Measurements from ENCODE around the gene PRR18.

The PRR18 gene

GRCh38 chr6:166281104-166281503 lies 27.1 kb downstream of the PRR18 start:
- Mint-ChIP-seq H3K4me1 (ENCODE audit: low read depth) (no peaks in the 10 kb centered on the region), H3K4me3 (no peak overlapping the region), H3K27me3 (ENCODE audit: low read depth) (peaks cover 10% of the 10 kb centered on the region), H3K9me3 (no peaks in the 10 kb centered on the region), H3K27ac (no peak overlapping the region), H3K36me3 (ENCODE audit: low read depth) (no peaks in the 10 kb centered on the region)

DNA sequence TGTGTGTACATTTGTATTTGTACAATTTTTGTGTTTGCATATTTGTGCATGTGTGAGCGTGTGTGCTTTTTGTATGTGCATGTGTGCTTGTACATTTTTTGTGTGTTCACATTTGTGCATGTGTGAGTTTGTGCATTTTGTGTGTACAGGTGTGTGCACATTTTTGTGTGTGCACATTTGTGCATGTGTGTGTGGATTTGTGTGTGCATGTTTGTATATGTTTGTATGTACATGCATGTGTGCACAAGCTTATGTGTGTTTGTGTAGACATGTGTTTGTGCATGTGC lies 28.9 kb downstream of the PRR18 start:
- Mint-ChIP-seq H3K9me3 (no peaks in the 10 kb centered on the region), H3K27me3 (ENCODE audit: low read depth) (peaks cover 18% of the 10 kb centered on the region), H3K27ac (no peak overlapping the region), H3K4me1 (ENCODE audit: low read depth) (peaks cover 3% of the 10 kb centered on the region), H3K4me3 (no peak overlapping the region), H3K36me3 (ENCODE audit: low read depth) (no peaks in the 10 kb centered on the region)

GRCh38 chr6:166278579-166279392 lies 29.4 kb downstream of the PRR18 start:
- Mint-ChIP-seq H3K27ac (no peak overlapping the region), H3K9me3 (no peaks in the 10 kb centered on the region), H3K4me3 (no peak overlapping the region), H3K36me3 (ENCODE audit: low read depth) (no peaks in the 10 kb centered on the region), H3K27me3 (ENCODE audit: low read depth) (peaks cover 21% of the 10 kb centered on the region), H3K4me1 (ENCODE audit: low read depth) (peaks cover 3% of the 10 kb centered on the region)

DNA sequence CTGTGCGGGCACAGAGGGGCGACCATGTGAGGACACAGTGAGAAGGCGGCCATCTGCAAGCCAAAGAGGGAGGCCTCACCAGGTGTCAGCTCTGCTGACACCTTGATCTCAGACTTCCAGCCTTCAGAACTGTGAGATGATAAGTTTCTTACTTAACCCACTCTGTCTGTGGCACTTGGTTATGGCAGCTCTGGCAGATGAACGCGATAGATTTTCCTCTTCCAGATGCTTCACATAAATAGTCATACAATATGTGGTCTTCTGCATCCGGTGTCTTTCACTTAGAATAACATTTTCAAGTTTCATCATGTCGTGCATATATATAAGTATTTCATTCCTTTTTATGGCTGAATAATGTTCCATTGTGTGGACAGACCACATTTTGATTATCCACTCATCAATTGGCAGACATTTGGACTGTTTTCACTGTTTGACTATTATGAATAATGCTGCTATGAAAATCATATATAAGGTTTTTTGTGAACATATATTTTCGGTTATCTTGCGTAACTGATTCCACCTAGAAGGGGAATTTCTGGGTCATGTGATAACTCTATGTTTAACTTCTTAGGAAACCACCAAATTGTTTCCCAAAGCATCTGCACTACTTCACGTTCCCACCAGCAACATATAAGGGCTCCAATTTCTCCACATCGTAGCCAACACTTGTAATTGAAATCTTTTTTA lies 30.2 kb downstream of the PRR18 start:
- Mint-ChIP-seq H3K27me3 (ENCODE audit: low read depth) (peaks cover 21% of the 10 kb centered on the region), H3K4me1 (ENCODE audit: low read depth) (peaks cover 3% of the 10 kb centered on the region), H3K4me3 (no peak overlapping the region), H3K27ac (no peak overlapping the region), H3K36me3 (ENCODE audit: low read depth) (no peaks in the 10 kb centered on the region), H3K9me3 (no peaks in the 10 kb centered on the region)

DNA sequence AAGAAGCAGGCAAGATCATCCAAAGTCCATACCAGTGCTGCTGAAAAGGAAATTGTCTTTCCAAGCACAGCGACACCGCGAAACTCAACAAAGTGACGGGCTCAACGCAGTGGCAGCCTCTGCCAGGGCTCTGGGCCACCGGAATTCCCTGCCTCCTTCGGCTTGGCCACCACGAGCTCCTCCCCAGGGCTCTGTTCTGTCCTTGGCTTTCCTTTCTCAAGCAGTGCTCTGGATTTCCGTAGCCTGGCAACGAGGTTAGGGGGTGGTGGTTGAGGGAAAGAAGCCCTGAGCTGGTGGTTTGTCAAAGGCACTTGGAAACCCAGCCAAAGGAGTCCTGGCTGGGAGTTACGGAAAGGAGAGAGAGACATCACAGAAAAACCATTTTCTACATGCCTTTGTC lies 31.2 kb downstream of the PRR18 start:
- H3K36me3 Mint-ChIP-seq (ENCODE audit: low read depth), result no peaks in the 10 kb centered on the region
- H3K4me3 Mint-ChIP-seq, result no peak overlapping the region
- peaks cover 3% of the 10 kb centered on the region for H3K4me1 Mint-ChIP-seq (ENCODE audit: low read depth)
- H3K27me3 Mint-ChIP-seq (ENCODE audit: low read depth), result peaks cover 21% of the 10 kb centered on the region
- no peak overlapping the region for H3K27ac Mint-ChIP-seq
- H3K9me3 Mint-ChIP-seq, result no peaks in the 10 kb centered on the region

DNA sequence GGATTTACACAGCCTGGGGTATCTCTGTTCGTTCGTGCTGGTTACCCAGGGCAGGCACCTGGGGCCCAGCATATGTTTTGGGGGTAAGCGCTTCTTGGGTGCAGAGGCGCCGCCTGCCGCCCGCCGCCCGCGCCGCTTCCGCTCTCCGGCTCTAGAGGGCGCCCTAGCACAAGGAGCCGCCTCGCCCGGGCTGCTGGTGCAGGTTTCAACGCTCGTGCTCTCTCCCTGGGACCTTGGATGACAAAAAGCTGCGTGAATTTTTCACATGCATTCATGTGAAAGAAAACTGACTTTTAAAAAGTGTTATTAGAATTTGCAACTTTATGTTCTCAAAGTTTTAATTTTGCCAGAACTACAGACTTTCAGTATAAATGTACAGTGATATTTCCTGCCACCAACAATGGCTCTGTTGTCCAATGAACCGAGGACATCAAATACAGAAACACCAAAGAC lies 32.5 kb downstream of the PRR18 start:
- Mint-ChIP-seq H3K4me1 (ENCODE audit: low read depth) (peaks cover 3% of the 10 kb centered on the region), H3K27ac (no peak overlapping the region), H3K27me3 (ENCODE audit: low read depth) (peaks cover 21% of the 10 kb centered on the region), H3K36me3 (ENCODE audit: low read depth) (no peaks in the 10 kb centered on the region), H3K9me3 (no peaks in the 10 kb centered on the region), H3K4me3 (no peak overlapping the region)

DNA sequence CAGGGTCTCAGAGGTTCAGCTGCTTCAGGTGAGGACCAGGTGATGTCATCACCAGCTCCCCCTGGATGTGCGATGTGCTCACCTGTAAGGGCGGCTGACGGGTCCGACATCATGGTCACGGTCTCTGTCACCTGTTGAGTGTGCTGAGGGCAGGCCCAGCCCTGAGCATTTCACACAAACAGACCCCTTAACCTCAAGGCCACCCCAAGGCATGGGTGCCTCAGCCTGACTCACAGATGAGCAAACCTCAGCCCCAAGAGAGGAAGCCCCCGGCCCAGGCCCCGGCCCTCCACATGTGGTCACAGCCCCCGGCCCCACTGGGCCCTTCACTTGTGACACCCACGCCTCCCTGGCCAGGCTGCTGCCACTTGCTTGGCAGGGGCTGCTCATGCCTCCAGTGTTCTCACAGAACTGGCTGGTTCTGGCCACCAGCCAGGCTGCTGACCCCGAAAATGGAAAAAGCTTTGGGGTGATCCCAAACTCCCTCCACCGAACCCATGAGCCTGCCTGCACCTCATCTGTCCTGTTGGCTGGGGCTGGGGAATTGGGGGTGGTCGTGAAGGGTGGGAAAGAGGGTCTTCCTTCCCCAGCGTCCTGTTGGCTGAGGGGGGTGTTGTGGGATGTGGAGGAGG lies 33.3 kb downstream of the PRR18 start:
- H3K4me3 Mint-ChIP-seq, result no peak overlapping the region
- peaks cover 3% of the 10 kb centered on the region for H3K4me1 Mint-ChIP-seq (ENCODE audit: low read depth)
- H3K27ac Mint-ChIP-seq, result no peak overlapping the region
- no peaks in the 10 kb centered on the region for H3K36me3 Mint-ChIP-seq (ENCODE audit: low read depth)
- peaks cover 17% of the 10 kb centered on the region for H3K27me3 Mint-ChIP-seq (ENCODE audit: low read depth)
- no peaks in the 10 kb centered on the region for H3K9me3 Mint-ChIP-seq

GRCh38 chr6:166274163-166274562 lies 34.0 kb downstream of the PRR18 start:
- Mint-ChIP-seq H3K36me3 (ENCODE audit: low read depth) (no peaks in the 10 kb centered on the region), H3K4me1 (ENCODE audit: low read depth) (peaks cover 3% of the 10 kb centered on the region), H3K4me3 (no peak overlapping the region), H3K27me3 (ENCODE audit: low read depth) (peaks cover 17% of the 10 kb centered on the region), H3K27ac (no peak overlapping the region), H3K9me3 (no peaks in the 10 kb centered on the region)

GRCh38 chr6:166271376-166271765 lies 36.8 kb downstream of the PRR18 start:
- Mint-ChIP-seq H3K36me3 (ENCODE audit: low read depth) (no peaks in the 10 kb centered on the region), H3K4me1 (ENCODE audit: low read depth) (peaks cover 3% of the 10 kb centered on the region), H3K27ac (no peak overlapping the region), H3K4me3 (no peak overlapping the region), H3K9me3 (no peaks in the 10 kb centered on the region), H3K27me3 (ENCODE audit: low read depth) (peaks cover 24% of the 10 kb centered on the region)

- Mint-ChIP-seq H3K4me1 (ENCODE audit: low read depth) (peaks cover 2% of the 10 kb centered on the region), H3K9me3 (no peaks in the 10 kb centered on the region), H3K36me3 (ENCODE audit: low read depth) (no peaks in the 10 kb centered on the region), H3K27ac (no peak overlapping the region), H3K27me3 (ENCODE audit: low read depth) (peaks cover 21% of the 10 kb centered on the region), H3K4me3 (no peak overlapping the region)
These were observed 37.4 kb downstream of the PRR18 start for GRCh38 chr6:166270706-166271375.

- peaks cover 16% of the 10 kb centered on the region for H3K27me3 Mint-ChIP-seq (ENCODE audit: low read depth)
- no peak overlapping the region for H3K4me3 Mint-ChIP-seq
- no peaks in the 10 kb centered on the region for H3K9me3 Mint-ChIP-seq
- no peaks in the 10 kb centered on the region for H3K4me1 Mint-ChIP-seq (ENCODE audit: low read depth)
- H3K36me3 Mint-ChIP-seq (ENCODE audit: low read depth), result no peaks in the 10 kb centered on the region
- H3K27ac Mint-ChIP-seq, result no peak overlapping the region
These were observed 38.7 kb downstream of the PRR18 start for GRCh38 chr6:166269301-166270039.

DNA sequence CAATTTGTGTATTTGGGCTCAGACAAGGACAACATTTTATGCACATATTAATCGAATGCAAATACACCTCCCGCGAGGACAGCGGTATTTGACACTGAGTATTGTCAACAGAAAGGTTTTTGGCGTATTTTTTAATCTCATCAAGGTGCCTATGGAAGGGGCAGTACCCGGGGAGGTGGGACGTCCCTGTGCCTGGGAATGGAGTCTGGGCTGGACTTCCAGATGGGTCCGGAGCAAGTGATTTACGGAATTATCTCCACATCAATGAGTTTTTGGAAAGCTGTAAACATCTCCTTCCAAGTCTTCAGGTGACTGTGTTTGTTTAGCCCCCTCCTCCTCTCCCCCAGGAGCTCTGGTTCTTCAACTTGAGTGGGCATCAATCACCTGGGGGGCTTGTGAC lies 39.8 kb downstream of the PRR18 start:
- Mint-ChIP-seq H3K27me3 (ENCODE audit: low read depth) (peaks cover 12% of the 10 kb centered on the region), H3K4me1 (ENCODE audit: low read depth) (no peaks in the 10 kb centered on the region), H3K27ac (no peak overlapping the region), H3K4me3 (no peak overlapping the region), H3K36me3 (ENCODE audit: low read depth) (no peaks in the 10 kb centered on the region), H3K9me3 (no peaks in the 10 kb centered on the region)

- H3K36me3 Mint-ChIP-seq (ENCODE audit: low read depth), result no peaks in the 10 kb centered on the region
- peaks cover 12% of the 10 kb centered on the region for H3K27me3 Mint-ChIP-seq (ENCODE audit: low read depth)
- H3K4me1 Mint-ChIP-seq (ENCODE audit: low read depth), result no peaks in the 10 kb centered on the region
- H3K4me3 Mint-ChIP-seq, result no peak overlapping the region
- H3K27ac Mint-ChIP-seq, result no peak overlapping the region
- H3K9me3 Mint-ChIP-seq, result no peaks in the 10 kb centered on the region
These were observed 40.7 kb downstream of the PRR18 start for GRCh38 chr6:166267526-166267925.

- H3K27ac Mint-ChIP-seq, result no peak overlapping the region
- no peaks in the 10 kb centered on the region for H3K36me3 Mint-ChIP-seq (ENCODE audit: low read depth)
- H3K4me3 Mint-ChIP-seq, result no peak overlapping the region
- no peaks in the 10 kb centered on the region for H3K4me1 Mint-ChIP-seq (ENCODE audit: low read depth)
- H3K9me3 Mint-ChIP-seq, result no peaks in the 10 kb centered on the region
- H3K27me3 Mint-ChIP-seq (ENCODE audit: low read depth), result peaks cover 15% of the 10 kb centered on the region
These were observed 41.9 kb downstream of the PRR18 start for GRCh38 chr6:166266336-166266735.
